Activated T-cell treated with anti-CD3 and anti-CD28 coated beads, Interleukin-2, amount 50 U/mL, for 24 hours (primary cell): ENCODE results near the gene GALNT9.

Experiments used
- DNase-seq: peaks from one replicate; pipeline ENCODE4 v3.0.0-alpha.2; 2020
- H3K27ac Mint-ChIP-seq: 2 replicates; pipeline ENCODE4 v1.8.0; 2020; ENCODE audit warnings: mild to moderate bottlenecking, mixed read lengths
- H3K27me3 Mint-ChIP-seq: 2 replicates; pipeline ENCODE4 v1.8.0; 2020; ENCODE audit warnings: mixed read lengths
- H3K36me3 Mint-ChIP-seq: 2 replicates; pipeline ENCODE4 v1.8.0; 2020; ENCODE audit warnings: low read depth, mixed read lengths
- H3K4me1 Mint-ChIP-seq: 2 replicates; pipeline ENCODE4 v1.8.0; 2020; ENCODE audit warnings: low read depth, mixed read lengths
- H3K4me3 Mint-ChIP-seq: 2 replicates; pipeline ENCODE4 v1.8.0; 2020; ENCODE audit warnings: mild to moderate bottlenecking, moderate library complexity, mixed read lengths
- H3K9me3 Mint-ChIP-seq: 2 replicates; pipeline ENCODE4 v1.8.0; 2020; ENCODE audit warnings: mixed read lengths

Gene GALNT9

DNA sequence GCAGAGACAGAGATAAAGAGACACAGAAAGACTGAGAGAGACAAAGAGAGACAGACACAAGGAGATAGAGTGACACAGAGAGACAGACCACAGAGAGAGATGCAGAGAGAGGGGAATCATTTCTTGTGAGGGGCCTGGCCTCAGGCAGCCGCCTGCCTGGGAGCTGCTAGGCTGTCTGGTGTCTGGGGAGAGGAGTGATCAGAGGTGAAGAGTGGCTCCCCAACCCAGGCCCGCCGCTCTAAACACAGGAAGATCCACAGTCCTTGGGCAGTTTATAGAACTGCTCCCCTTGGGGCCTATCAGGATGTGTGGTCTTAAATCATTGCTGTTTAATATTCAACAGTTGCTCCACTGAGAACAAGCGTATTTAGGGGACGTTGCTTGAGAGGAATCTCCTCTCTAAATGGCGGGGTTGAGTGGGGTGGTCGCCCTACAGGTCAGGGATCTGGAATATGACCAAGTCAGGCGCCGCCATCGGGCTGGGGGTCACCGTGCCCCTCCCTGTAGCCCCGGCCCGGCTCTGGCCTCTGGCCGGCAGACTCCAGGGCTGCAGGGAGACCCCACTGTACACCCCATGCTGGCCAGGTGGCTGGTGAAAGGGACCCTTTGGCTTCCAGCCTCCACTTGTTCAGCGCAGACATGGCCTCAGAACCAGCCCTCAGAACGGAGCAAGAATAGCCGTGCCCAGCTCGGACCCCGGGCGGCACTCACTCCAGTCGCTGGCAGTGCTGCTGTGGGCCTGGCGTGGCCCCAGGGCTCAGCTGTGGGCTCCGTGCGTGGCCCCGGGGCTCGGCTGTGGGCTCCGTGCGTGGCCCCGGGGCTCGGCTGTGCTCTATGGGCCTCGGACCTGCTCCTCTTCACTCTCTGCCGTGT, 89.4 kb downstream of the GALNT9 start:
- peaks cover 3% of the 10 kb centered on the region for H3K4me1 Mint-ChIP-seq
- no peak for DNase-seq
- H3K9me3 Mint-ChIP-seq: no peaks in the 10 kb centered on the region
- H3K27ac Mint-ChIP-seq: no peak overlapping the region
- H3K27me3 Mint-ChIP-seq: no peaks in the 10 kb centered on the region
- H3K4me3 Mint-ChIP-seq: no peak overlapping the region
- H3K36me3 Mint-ChIP-seq: no peaks in the 10 kb centered on the region

DNA sequence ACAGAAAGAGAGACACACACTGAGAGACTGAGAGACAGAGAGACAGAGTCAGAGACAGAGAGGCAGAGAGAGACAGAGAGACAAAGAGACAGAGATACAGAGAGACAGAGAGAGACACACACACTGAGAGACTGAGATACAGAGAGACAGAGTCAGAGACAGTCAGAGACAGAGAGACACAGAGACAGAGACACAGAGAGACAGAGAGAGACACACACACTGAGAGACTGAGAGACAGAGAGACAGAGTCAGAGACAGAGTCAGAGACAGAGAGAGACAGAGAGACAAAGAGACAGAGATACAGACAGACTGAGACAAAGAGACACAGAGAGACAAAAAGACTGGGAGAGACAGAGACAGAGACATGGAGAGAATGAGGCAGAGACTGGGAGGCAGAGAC, 90.0 kb downstream of the GALNT9 start:
- no peak overlapping the region for H3K4me3 Mint-ChIP-seq
- no peaks in the 10 kb centered on the region for H3K27me3 Mint-ChIP-seq
- DNase-seq: no peak
- H3K36me3 Mint-ChIP-seq: no peaks in the 10 kb centered on the region
- H3K9me3 Mint-ChIP-seq: no peaks in the 10 kb centered on the region
- H3K4me1 Mint-ChIP-seq: peaks cover 3% of the 10 kb centered on the region
- no peak overlapping the region for H3K27ac Mint-ChIP-seq

DNA sequence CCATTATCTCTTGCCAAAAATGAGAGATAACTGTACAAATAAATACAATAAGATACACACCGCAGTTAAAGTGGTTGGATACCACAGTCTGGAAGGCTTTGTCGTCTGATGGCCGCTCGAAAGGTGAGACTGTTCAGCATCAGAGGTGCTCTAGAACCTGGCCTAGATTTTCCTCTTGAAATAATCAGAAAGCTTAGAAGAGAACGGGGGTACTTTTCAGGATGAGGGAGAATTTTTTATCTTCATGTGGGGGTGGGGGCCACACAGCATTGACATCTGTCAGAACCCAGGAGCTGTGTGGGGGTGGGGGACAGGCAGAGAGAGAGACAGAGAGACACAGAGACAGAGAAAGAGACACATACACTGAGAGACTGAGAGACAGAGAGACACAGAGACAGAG, 90.5 kb downstream of the GALNT9 start:
- no peak for DNase-seq
- Mint-ChIP-seq H3K27ac (no peak overlapping the region), H3K9me3 (no peaks in the 10 kb centered on the region), H3K4me3 (no peak overlapping the region), H3K27me3 (no peaks in the 10 kb centered on the region), H3K4me1 (peaks cover 3% of the 10 kb centered on the region), H3K36me3 (no peaks in the 10 kb centered on the region)

DNA sequence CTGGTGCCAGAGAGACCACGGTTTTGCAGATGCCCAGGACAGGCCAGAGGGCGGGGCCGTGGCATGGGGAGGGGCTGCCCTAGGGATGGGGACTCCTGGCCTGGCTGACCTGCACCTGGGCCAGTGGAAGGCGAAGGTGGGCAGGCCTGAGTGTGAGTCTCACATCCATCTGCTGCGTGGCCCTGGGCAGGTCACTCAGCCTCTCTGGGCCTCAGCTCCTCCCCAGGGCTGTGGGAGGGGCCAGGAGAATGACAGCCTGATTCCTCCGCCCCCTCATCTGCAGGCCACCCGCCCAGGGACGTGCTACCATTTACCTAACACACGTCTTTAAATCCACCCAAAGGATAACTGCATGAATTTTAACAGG, 90.9 kb downstream of the GALNT9 start:
- Mint-ChIP-seq H3K27me3 (no peaks in the 10 kb centered on the region), H3K4me3 (no peak overlapping the region), H3K27ac (no peak overlapping the region), H3K36me3 (no peaks in the 10 kb centered on the region), H3K9me3 (no peaks in the 10 kb centered on the region), H3K4me1 (peaks cover under 1% of the 10 kb centered on the region)
- no peak for DNase-seq

DNA sequence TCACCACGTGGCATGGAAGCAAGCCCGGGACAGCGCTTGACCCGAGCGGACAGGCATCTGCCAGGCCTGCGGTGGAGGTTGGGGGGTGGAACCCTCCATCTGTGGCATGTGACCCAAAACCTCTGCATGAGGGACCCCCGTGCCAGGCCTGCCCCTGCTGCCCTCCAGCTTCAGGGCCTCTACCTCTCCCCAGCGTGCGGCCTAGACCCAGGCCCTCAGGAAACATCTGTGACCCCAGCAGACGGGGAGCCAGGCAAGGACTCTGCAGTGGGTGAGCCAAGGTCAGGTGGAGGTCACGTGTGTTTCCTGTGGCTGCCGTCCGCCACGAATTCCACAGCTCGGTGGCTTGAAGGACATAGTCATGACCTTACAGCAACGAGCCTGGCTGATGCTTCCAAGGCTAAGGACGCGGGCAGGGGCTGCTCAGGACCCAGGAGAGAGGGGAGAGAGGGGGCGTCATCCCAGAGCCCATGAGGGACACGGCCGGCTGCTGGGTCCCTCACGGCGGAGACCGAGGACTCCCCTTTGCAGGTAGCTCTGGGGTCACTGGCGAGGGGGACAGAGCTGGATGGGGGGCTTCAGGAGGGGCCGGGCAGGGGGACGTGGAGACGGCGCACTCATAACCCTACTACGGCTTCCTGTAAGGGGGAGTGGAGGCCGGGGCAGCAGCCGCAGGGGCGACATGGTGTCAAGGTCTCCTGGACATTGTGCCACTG, 91.5 kb downstream of the GALNT9 start:
- no peak for DNase-seq
- H3K4me3 Mint-ChIP-seq: no peak overlapping the region
- no peaks in the 10 kb centered on the region for H3K4me1 Mint-ChIP-seq
- no peaks in the 10 kb centered on the region for H3K27me3 Mint-ChIP-seq
- H3K27ac Mint-ChIP-seq: no peak overlapping the region
- no peaks in the 10 kb centered on the region for H3K36me3 Mint-ChIP-seq
- H3K9me3 Mint-ChIP-seq: no peaks in the 10 kb centered on the region

DNA sequence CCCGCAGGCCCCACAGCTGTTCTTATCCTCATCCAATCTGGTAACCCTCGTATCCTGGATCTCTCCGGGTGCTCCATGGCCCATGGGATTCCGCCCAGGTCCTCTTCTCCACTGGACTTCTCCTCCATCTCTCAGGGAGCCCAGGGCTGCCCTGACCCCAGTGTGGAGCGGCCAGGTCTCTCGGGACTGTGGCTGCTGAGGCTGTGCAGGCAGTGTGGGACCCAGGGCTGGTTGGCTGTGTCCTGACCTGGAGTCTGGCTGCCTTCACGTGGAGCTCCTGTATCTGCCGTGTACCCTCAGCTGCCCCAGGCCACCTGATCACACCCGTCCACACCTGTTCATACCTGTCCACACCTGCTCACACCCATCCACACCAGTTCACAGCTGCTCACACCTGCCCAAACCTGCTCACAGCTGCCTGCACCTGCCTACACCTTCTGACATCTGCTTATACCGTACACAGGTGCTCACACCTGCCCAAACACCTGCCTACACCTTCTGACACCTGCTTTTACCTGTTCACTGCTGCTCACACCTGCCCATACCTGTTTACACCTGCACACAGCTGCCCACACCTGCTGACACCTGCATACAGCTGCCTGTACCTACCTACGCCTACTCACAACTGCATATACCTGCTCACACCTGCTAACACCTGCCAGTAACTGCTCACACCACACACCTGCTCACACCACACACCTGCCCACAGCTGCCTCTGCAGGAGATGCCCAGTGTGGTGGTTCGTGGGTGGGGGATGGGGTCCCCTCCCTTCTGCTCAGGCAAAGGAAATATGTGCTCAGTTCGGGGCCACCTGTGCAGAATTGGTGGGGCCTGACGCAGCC, 92.2 kb downstream of the GALNT9 start:
- no peaks in the 10 kb centered on the region for H3K4me1 Mint-ChIP-seq
- no peaks in the 10 kb centered on the region for H3K27me3 Mint-ChIP-seq
- H3K9me3 Mint-ChIP-seq: no peaks in the 10 kb centered on the region
- no peak for DNase-seq
- no peak overlapping the region for H3K27ac Mint-ChIP-seq
- no peaks in the 10 kb centered on the region for H3K36me3 Mint-ChIP-seq
- H3K4me3 Mint-ChIP-seq: no peak overlapping the region

DNA sequence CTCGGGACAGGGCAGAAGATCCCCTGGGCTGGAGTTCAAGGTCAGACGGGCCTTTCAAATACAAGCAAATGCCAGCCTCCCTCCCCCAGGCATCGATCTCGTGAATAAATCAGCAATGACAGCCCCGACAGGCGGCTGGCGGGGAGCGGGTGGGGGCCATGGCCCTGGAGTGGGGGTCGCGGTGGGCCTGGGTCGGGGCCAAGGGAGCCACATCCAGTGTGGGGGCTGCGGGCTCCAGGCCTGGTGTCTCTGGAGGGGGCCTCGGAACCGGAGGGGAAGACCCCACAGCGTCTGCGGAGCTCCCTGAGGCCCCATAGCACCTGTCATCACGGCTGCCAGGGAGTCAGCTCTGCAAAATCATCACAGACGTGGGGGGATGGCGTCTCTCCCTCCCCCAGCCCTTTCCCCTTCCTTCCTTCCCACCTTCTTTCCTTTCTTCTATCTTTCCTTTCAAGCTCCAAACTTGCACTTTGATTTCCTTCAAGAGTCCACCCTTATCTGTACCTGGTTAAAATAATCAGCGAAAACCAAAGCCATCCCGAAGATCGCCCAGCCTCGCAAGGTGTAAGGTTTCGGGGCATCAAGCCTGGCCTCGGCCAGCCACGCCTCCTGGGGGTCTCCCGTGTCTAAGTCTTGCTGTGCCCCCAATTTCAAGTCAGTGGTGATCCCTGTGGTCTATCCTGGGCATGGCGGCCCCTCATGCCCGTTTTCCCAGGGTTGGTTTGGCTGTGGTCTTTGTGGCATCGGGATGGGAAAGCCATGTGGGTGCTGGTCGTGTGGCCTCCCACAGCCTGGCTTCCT, 93.1 kb downstream of the GALNT9 start:
- no peaks in the 10 kb centered on the region for H3K27me3 Mint-ChIP-seq
- no peak overlapping the region for H3K4me3 Mint-ChIP-seq
- DNase-seq: no peak
- H3K36me3 Mint-ChIP-seq: no peaks in the 10 kb centered on the region
- H3K27ac Mint-ChIP-seq: no peak overlapping the region
- H3K4me1 Mint-ChIP-seq: no peaks in the 10 kb centered on the region
- no peaks in the 10 kb centered on the region for H3K9me3 Mint-ChIP-seq

DNA sequence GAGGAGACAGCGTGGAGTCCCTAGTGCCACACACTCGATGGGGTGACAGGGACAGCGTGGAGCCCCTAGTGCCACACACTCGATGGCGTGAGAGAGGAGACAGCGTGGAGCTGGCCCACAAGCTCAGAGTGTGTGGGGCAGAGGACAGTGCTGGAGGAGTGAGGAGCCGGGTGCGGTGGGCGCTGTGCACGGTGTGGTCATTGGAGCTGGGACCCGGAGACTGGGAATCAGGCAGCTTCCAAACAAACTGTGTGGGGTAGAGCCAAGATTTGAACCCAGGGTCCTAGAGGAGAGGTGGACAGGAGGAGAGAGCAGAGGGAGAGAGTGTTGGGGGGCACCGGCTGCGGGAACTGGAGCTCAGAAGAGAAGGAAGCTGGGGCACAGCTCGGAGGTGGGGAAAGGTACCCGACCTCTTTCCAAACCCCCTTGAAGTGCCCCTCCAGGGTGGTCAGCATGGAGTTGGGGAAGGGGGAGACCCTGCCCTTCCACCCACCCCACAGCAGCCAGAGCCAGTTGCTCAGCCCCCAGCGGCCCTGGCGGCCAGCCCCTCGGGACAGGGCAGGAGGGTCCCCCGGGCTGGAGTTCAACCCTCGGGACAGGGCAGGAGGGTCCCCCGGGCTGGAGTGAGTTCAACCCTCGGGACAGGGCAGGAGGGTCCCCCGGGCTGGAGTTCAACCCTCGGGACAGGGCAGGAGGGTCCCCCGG, 94.1 kb downstream of the GALNT9 start:
- no peaks in the 10 kb centered on the region for H3K27me3 Mint-ChIP-seq
- H3K36me3 Mint-ChIP-seq: no peaks in the 10 kb centered on the region
- DNase-seq: no peak
- H3K4me3 Mint-ChIP-seq: no peak overlapping the region
- H3K4me1 Mint-ChIP-seq: no peaks in the 10 kb centered on the region
- no peaks in the 10 kb centered on the region for H3K9me3 Mint-ChIP-seq
- no peak overlapping the region for H3K27ac Mint-ChIP-seq

DNA sequence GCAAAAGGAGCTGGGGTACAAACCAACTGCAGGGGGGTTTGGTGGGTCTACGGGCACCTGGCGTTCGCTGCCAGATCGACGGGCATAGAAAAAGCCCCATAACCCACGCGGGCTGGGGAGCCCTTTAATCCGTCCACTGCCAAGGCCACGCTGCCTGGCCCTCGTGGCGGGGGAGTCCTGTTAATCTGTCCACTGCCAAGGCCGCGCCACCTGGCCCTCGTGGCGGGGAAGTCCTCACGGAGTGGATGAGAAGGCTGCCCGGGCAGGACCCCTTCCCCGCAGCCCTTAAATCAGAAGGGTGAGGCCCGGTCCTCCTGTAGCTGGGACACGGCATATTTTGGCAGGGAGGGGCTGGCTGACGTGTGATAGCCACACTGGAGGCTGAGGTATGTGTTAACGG, 99.0 kb downstream of the GALNT9 start:
- no peaks in the 10 kb centered on the region for H3K9me3 Mint-ChIP-seq
- DNase-seq: no peak
- H3K4me1 Mint-ChIP-seq: no peaks in the 10 kb centered on the region
- H3K4me3 Mint-ChIP-seq: no peak overlapping the region
- peaks cover 7% of the 10 kb centered on the region for H3K27me3 Mint-ChIP-seq
- no peak overlapping the region for H3K27ac Mint-ChIP-seq
- H3K36me3 Mint-ChIP-seq: no peaks in the 10 kb centered on the region

DNA sequence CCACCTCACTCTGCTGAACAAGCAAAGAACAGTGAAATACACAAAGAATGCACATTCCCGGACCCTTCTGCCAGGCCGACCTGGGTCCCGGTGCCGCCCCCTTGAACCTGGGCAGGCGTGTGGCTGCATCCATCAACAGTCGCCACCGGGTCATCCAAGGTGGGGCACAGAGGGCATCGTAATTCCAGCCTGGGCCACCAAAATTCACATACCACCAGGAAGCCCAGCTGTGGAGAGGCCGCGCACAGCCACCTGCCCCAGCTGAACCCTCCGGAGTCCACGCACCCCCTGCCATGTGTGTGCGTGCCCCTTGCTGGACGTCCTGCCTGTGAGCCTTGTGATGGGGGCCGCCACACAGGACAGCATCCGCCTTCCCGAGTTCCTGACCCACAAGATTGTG, 99.5 kb downstream of the GALNT9 start:
- no peaks in the 10 kb centered on the region for H3K9me3 Mint-ChIP-seq

DNA sequence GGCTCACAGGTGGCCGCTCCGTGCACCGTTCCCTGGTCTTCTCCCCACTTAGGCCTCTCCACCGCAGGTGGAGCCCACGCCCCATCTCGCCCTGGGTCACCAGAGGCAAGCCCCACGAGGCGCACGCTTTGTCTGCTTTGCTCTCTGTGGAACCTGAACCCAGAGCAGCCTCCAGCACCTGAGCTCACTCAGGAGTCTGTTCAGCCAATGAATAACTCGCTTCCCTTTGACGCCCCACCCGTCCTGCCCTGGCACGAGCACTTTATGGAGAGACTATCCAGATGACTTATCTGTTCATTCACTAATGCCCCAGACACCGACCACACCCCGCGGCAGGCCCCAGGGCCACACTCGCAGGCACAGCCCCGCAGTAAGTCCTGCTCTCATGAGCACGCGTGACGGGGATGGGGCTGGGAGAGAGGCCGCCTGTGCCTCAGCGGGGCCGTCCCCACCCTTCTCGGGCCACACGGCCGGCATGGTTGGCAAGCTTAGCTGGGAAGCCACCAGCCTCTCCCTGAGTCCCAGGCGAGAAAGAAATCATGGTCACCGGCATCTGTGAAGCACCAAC, 100.1 kb downstream of the GALNT9 start:
- Mint-ChIP-seq H3K9me3 (no peaks in the 10 kb centered on the region), H3K27me3 (peaks cover 7% of the 10 kb centered on the region), H3K27ac (no peak overlapping the region), H3K36me3 (no peaks in the 10 kb centered on the region), H3K4me3 (no peak overlapping the region), H3K4me1 (no peaks in the 10 kb centered on the region)
- DNase-seq: no peak

More for the DNA sequence above, 99.5 kb downstream of the GALNT9 start:
- H3K27me3 Mint-ChIP-seq: peaks cover 7% of the 10 kb centered on the region
- DNase-seq: no peak
- H3K36me3 Mint-ChIP-seq: no peaks in the 10 kb centered on the region
- H3K27ac Mint-ChIP-seq: no peak overlapping the region
- H3K4me1 Mint-ChIP-seq: no peaks in the 10 kb centered on the region
- H3K4me3 Mint-ChIP-seq: no peak overlapping the region

DNA sequence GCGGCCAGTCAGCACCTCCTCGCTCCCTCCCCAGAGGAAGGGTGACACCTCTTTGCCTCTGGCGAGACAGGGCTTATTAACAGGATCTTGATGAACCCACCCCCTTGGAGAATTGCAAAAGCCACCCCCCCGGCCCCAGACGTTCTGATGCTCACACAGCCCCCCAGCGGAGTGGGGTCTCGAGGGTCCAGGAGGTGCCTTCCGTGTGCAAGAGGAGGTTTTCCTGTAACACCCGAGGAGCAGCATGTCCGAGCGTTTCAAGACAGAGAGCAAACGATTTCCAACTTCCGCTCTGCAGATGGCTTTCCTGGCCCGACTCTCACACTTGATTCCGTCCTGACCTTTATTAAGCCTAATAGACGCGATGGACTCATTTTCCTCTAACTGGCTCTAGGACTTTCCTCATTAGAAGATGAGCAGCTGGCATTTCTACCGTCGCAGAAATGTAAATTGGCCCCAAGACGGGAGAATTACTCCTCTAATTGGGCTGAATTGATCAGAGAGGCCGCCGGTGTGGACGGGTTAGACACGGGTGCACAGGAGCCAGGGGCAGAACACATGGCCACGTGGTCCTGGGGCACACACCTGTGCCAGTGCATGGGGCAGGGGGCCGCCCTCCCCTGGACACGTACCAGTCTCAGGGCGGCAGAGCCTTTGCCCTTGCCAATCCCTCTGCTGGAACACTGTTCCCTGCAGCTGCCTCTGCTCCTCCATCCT, 100.8 kb downstream of the GALNT9 start:
- no peak for DNase-seq
- Mint-ChIP-seq H3K36me3 (no peaks in the 10 kb centered on the region), H3K27me3 (peaks cover 7% of the 10 kb centered on the region), H3K4me1 (no peaks in the 10 kb centered on the region), H3K27ac (no peak overlapping the region), H3K4me3 (no peak overlapping the region), H3K9me3 (no peaks in the 10 kb centered on the region)
